ENCODE results near the gene GPR153.

Gene GPR153

GRCh38 chr1:6260433-6260934 lies 414 bp downstream of the GPR153 start:
- TF ChIP-seq POLR2AphosphoS5 (IDR thresholded peaks at IDR 0.05; ENCODE audit: borderline replicate concordance, low read depth, low read length) (no peak; the same call in 1 of the 2 replicates), FOXP2 (optimal IDR thresholded peaks at IDR 0.05; ENCODE audit: control extremely low read depth, extremely low read length, insufficient read depth) (no peak), EZH2 (IDR thresholded peaks at IDR 0.05) (no peak)
- Histone ChIP-seq H3K9ac (ENCODE audit: insufficient read length) (peak overlapping the region; percentile 56), H3K36me3 (ENCODE audit: insufficient read depth, low read length) (no peaks in the 10 kb centered on the region), H3K4me3 (peak overlapping the region; percentile 88), H3K9me3 (ENCODE audit: low read depth, low read length) (no peaks in the 10 kb centered on the region), H3K27ac (no peak overlapping the region)
- DNase-seq (ENCODE audit: low read depth, low spot score) = no peak

GRCh38 chr1:6259491-6260362 lies 1.2 kb downstream of the GPR153 start:
- no peaks in the 10 kb centered on the region for H3K36me3 ChIP-seq (ENCODE audit: insufficient read depth, low read length)
- peak overlapping the region; percentile 88 for H3K4me3 ChIP-seq
- no peaks in the 10 kb centered on the region for H3K9me3 ChIP-seq (ENCODE audit: low read depth, low read length)
- TF ChIP-seq POLR2AphosphoS5 (IDR thresholded peaks at IDR 0.05; ENCODE audit: borderline replicate concordance, low read depth, low read length) = peak; percentile 48; the same call in 1 of the 2 replicates
- TF ChIP-seq EZH2 (IDR thresholded peaks at IDR 0.05) = no peak
- no peak overlapping the region for H3K27ac ChIP-seq
- H3K9ac ChIP-seq (ENCODE audit: insufficient read length) = no peak overlapping the region
- DNase-seq (ENCODE audit: low read depth, low spot score) = no peak

GRCh38 chr1:6258675-6259074 lies 2.2 kb downstream of the GPR153 start:
- no peak for DNase-seq (ENCODE audit: low read depth, low spot score)
- TF ChIP-seq POLR2AphosphoS5 (IDR thresholded peaks at IDR 0.05; ENCODE audit: borderline replicate concordance, low read depth, low read length) (no peak), FOXP2 (optimal IDR thresholded peaks at IDR 0.05; ENCODE audit: control extremely low read depth, extremely low read length, insufficient read depth) (no peak), EZH2 (IDR thresholded peaks at IDR 0.05) (no peak)
- no peak overlapping the region for H3K4me3 ChIP-seq
- no peak overlapping the region for H3K27ac ChIP-seq
- H3K36me3 ChIP-seq (ENCODE audit: insufficient read depth, low read length) = no peaks in the 10 kb centered on the region; the same call in 1 of the 2 replicates
- H3K9ac ChIP-seq (ENCODE audit: insufficient read length) = no peak overlapping the region
- no peaks in the 10 kb centered on the region for H3K9me3 ChIP-seq (ENCODE audit: low read depth, low read length)

- no peak for TF ChIP-seq EZH2 (IDR thresholded peaks at IDR 0.05)
- TF ChIP-seq FOXP2 (optimal IDR thresholded peaks at IDR 0.05; ENCODE audit: control extremely low read depth, extremely low read length, insufficient read depth) = no peak
- TF ChIP-seq POLR2AphosphoS5 (IDR thresholded peaks at IDR 0.05; ENCODE audit: borderline replicate concordance, low read depth, low read length) = no peak
- Histone ChIP-seq H3K4me3 (no peak overlapping the region), H3K9ac (ENCODE audit: insufficient read length) (no peak overlapping the region), H3K36me3 (ENCODE audit: insufficient read depth, low read length) (no peaks in the 10 kb centered on the region; the same call in 1 of the 2 replicates), H3K27ac (no peak overlapping the region), H3K9me3 (ENCODE audit: low read depth, low read length) (no peaks in the 10 kb centered on the region)
- no peak for DNase-seq (ENCODE audit: low read depth, low spot score)
These were observed 3.3 kb downstream of the GPR153 start for GRCh38 chr1:6257541-6258069.

- Histone ChIP-seq H3K4me3 (no peak overlapping the region), H3K9ac (ENCODE audit: insufficient read length) (no peak overlapping the region), H3K36me3 (ENCODE audit: insufficient read depth, low read length) (no peaks in the 10 kb centered on the region; the same call in 1 of the 2 replicates), H3K27ac (no peak overlapping the region), H3K9me3 (ENCODE audit: low read depth, low read length) (no peaks in the 10 kb centered on the region)
- no peak for DNase-seq (ENCODE audit: low read depth, low spot score)
- no peak for TF ChIP-seq POLR2AphosphoS5 (IDR thresholded peaks at IDR 0.05; ENCODE audit: borderline replicate concordance, low read depth, low read length)
- TF ChIP-seq FOXP2 (optimal IDR thresholded peaks at IDR 0.05; ENCODE audit: control extremely low read depth, extremely low read length, insufficient read depth) = no peak
- no peak for TF ChIP-seq EZH2 (IDR thresholded peaks at IDR 0.05)
These were observed 4.3 kb downstream of the GPR153 start for GRCh38 chr1:6256645-6257044.

GRCh38 chr1:6254691-6255090 lies 6.2 kb downstream of the GPR153 start:
- no peak for TF ChIP-seq EZH2 (IDR thresholded peaks at IDR 0.05)

GRCh38 chr1:6253380-6253779 lies 7.5 kb downstream of the GPR153 start:
- no peak overlapping the region for H3K4me3 ChIP-seq
- H3K36me3 ChIP-seq (ENCODE audit: insufficient read depth, low read length) = no peaks in the 10 kb centered on the region; the same call in 1 of the 2 replicates
- H3K9me3 ChIP-seq (ENCODE audit: low read depth, low read length) = no peaks in the 10 kb centered on the region
- no peak for DNase-seq (ENCODE audit: low read depth, low spot score)
- no peak overlapping the region for H3K27ac ChIP-seq
- H3K9ac ChIP-seq (ENCODE audit: insufficient read length) = no peak overlapping the region
- TF ChIP-seq POLR2AphosphoS5 (IDR thresholded peaks at IDR 0.05; ENCODE audit: borderline replicate concordance, low read depth, low read length) (no peak), FOXP2 (optimal IDR thresholded peaks at IDR 0.05; ENCODE audit: control extremely low read depth, extremely low read length, insufficient read depth) (no peak), EZH2 (IDR thresholded peaks at IDR 0.05) (no peak)

More at GRCh38 chr1:6254691-6255090, 6.2 kb downstream of the GPR153 start:
- Histone ChIP-seq H3K4me3 (no peak overlapping the region), H3K27ac (no peak overlapping the region), H3K9me3 (ENCODE audit: low read depth, low read length) (no peaks in the 10 kb centered on the region), H3K9ac (ENCODE audit: insufficient read length) (no peak overlapping the region), H3K36me3 (ENCODE audit: insufficient read depth, low read length) (no peaks in the 10 kb centered on the region; the same call in 1 of the 2 replicates)
- no peak for DNase-seq (ENCODE audit: low read depth, low spot score)

GRCh38 chr1:6252374-6252710 lies 8.6 kb downstream of the GPR153 start:
- DNase-seq (ENCODE audit: low read depth, low spot score) = no peak
- H3K27ac ChIP-seq = no peak overlapping the region
- TF ChIP-seq EZH2 (IDR thresholded peaks at IDR 0.05) = no peak
- TF ChIP-seq FOXP2 (optimal IDR thresholded peaks at IDR 0.05; ENCODE audit: control extremely low read depth, extremely low read length, insufficient read depth) = no peak
- TF ChIP-seq POLR2AphosphoS5 (IDR thresholded peaks at IDR 0.05; ENCODE audit: borderline replicate concordance, low read depth, low read length) = no peak

More at GRCh38 chr1:6252374-6252710, 8.6 kb downstream of the GPR153 start:
- no peaks in the 10 kb centered on the region; the same call in 1 of the 2 replicates for H3K36me3 ChIP-seq (ENCODE audit: insufficient read depth, low read length)
- no peak overlapping the region for H3K9ac ChIP-seq (ENCODE audit: insufficient read length)
- H3K9me3 ChIP-seq (ENCODE audit: low read depth, low read length) = no peaks in the 10 kb centered on the region
- no peak overlapping the region for H3K4me3 ChIP-seq
